GM19043 (cell line): ENCODE results near the gene PAXIP1.
"Not testable (repeated sequence)": the region's sequence is repeated elsewhere in the genome, so short reads cannot be mapped to it uniquely, and the experiment has no call there.

Experiments used
- ATAC-seq: cut with Tn5 transposase; IDR thresholded peaks from one replicate; pipeline ENCODE4 v1.9.1; 2021; ENCODE audit warnings: low read depth; ENCODE audit not compliant: unreplicated experiment

The PAXIP1 gene

GRCh38 chr7:154946166-154946565, 56.8 kb downstream of the PAXIP1 start:
- ATAC-seq, result no peak

GRCh38 chr7:154943906-154944305, 59.0 kb downstream of the PAXIP1 start:
- no peak for ATAC-seq

- ATAC-seq, result no peak
Measured at GRCh38 chr7:154942691-154943090, 60.2 kb downstream of the PAXIP1 start.

- no peak for ATAC-seq
Measured at GRCh38 chr7:154937837-154938236, 65.1 kb downstream of the PAXIP1 start.

GRCh38 chr7:154934353-154934952, 68.5 kb downstream of the PAXIP1 start:
- ATAC-seq, result not testable (repeated sequence)

GRCh38 chr7:154931906-154932305, 71.0 kb downstream of the PAXIP1 start:
- no peak for ATAC-seq

- no peak for ATAC-seq
Measured at GRCh38 chr7:154929006-154929726, 73.8 kb downstream of the PAXIP1 start.

- peak; percentile 80 for ATAC-seq
Measured at GRCh38 chr7:154928136-154929005, 74.6 kb downstream of the PAXIP1 start.

GRCh38 chr7:154927624-154928125, 75.2 kb downstream of the PAXIP1 start:
- peak; percentile 43 for ATAC-seq

GRCh38 chr7:154922472-154922871, 80.5 kb downstream of the PAXIP1 start:
- ATAC-seq, result not testable (repeated sequence)

- no peak for ATAC-seq
Measured at GRCh38 chr7:154919344-154920225, 83.3 kb downstream of the PAXIP1 start.

- no peak for ATAC-seq
Measured at GRCh38 chr7:154918741-154919140, 84.2 kb downstream of the PAXIP1 start.

GRCh38 chr7:154918266-154918665, 84.7 kb downstream of the PAXIP1 start:
- no peak for ATAC-seq

- no peak for ATAC-seq
Measured at GRCh38 chr7:154917808-154918160, 85.1 kb downstream of the PAXIP1 start.

- no peak for ATAC-seq
Measured at GRCh38 chr7:154916856-154917807, 85.8 kb downstream of the PAXIP1 start.

- ATAC-seq, result no peak
Measured at GRCh38 chr7:154916381-154916780, 86.5 kb downstream of the PAXIP1 start.

GRCh38 chr7:154915600-154915999, 87.3 kb downstream of the PAXIP1 start:
- no peak for ATAC-seq

GRCh38 chr7:154914996-154915380, 87.9 kb downstream of the PAXIP1 start:
- ATAC-seq, result no peak

GRCh38 chr7:154914308-154914995, 88.5 kb downstream of the PAXIP1 start:
- ATAC-seq, result no peak
